ENCODE measurements around the gene RABL3.
A peak's percentile ranks its signal among the peaks of the same experiment; 100 is the strongest.
"Not testable (repeated sequence)": the region's sequence is repeated elsewhere in the genome, so short reads cannot be mapped to it uniquely, and the experiment has no call there.

RABL3 gene

DNA sequence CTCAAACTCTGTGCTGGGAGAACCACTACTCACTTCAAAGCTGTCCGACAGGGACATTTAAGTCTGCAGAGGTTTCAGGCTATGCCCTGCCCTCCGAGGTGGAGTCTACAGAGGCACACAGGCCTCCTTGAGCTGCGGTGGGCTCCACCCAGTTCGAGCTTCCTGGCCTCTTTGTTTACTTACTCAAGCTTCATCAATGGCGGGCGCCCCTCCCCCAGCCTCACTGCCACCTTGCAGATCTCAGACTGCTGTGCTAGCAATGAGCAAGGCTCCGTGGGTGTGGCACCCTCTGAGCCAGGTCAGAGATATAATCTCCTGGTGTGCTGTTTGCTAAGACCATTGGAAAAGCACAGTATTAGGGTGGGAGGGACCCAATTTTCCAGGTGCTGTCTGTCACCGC lies 4.3 kb downstream of the RABL3 start:
- H3K14ac ChIP-seq (ENCODE audit: low read length in 2 of 2); H3K27me3 ChIP-seq (ENCODE audit: control insufficient read depth in 1 of 2, insufficient read depth in 1 of 2, low read length in 2 of 2); H2BK120ac ChIP-seq (ENCODE audit: low read depth, low read length); H3K9ac ChIP-seq (ENCODE audit: low read length); H2AFZ ChIP-seq (ENCODE audit: low read depth, low read length); H3K4me3 ChIP-seq (ENCODE audit: insufficient read depth in 1 of 2, low read depth in 1 of 2, low read length in 2 of 2); H3K18ac ChIP-seq (ENCODE audit: low read depth in 1 of 2, low read length in 2 of 2); H2BK15ac ChIP-seq (ENCODE audit: low read depth, poor library complexity, severe bottlenecking); H3K4me2 ChIP-seq (ENCODE audit: low read length, poor library complexity, severe bottlenecking); H2AK5ac ChIP-seq (ENCODE audit: low read length, severe bottlenecking); H4K91ac ChIP-seq (ENCODE audit: low read length); H2BK5ac ChIP-seq (ENCODE audit: low read depth, low read length, poor library complexity, severe bottlenecking); H3K27ac ChIP-seq (ENCODE audit: low read length, poor library complexity, severe bottlenecking); DNase-seq; H2BK12ac ChIP-seq (ENCODE audit: low read length in 2 of 2); H3K4ac ChIP-seq (ENCODE audit: low read depth in 1 of 2, low read length in 2 of 2); H3K9me3 ChIP-seq (ENCODE audit: control insufficient read depth, low read length); H3K4me1 ChIP-seq (ENCODE audit: control insufficient read depth, insufficient read depth, low read depth, low read length); H3K23ac ChIP-seq (ENCODE audit: low read length in 2 of 2): not testable (repeated sequence)
- H4K8ac ChIP-seq (ENCODE audit: low read length) = peak overlapping the region; percentile 75
- H3K36me3 ChIP-seq (ENCODE audit: control insufficient read depth in 1 of 2, insufficient read depth in 2 of 2, low read depth in 1 of 2, low read length in 2 of 2) = peaks cover 10 to 15% of the 10 kb centered on the region in 2 experiments
- H3K79me1 ChIP-seq (replicated peaks; ENCODE audit: low read length, poor library complexity, severe bottlenecking) = peaks cover 12% of the 10 kb centered on the region
- 98% methylated on average over 8 of the region's 8 CpGs for WGBS

DNA sequence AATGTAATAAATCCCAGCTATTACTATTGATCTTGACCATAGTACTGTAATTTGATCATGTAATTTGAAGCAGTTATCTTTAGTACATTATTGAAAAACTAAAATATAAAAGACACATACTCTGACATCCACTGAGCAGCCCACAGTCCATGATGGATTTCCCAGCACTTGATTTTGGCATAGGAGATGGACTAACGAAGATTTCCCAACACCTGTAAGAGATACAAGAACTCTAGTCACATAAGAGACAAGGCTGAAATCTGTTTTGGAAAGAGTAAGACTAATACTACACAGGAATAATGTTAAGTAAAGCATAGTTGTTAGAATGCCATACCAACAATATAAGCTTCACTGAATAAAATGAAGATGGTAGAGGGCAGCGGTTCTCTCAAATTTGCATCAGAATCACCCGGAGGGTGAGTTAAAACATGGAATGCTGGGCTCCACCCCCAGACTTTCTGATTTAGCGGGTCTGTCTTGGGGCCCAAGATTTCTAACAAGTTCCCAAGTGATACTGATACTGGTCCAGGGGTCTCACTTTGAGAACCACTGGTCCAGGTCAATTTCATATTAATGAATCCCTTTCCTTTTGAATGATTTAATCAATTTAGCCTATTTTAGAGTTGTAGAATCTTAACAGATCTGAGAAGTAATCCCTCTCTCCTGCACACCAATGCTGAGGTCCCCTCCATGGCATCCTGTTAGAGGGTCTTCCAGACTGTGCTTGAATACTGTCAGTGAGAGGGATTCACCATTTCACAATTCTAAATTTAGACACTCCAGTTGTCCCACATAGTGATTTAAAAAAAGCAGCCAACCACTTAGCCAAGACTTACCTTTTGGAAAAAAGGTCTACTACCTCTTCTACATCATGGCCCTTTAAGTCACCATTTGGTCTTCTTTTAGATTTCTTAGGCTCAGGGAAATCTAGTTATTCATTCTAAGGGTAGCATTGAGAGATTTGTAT lies 11.5 kb downstream of the RABL3 start:
- Histone ChIP-seq H3K9me3 (ENCODE audit: control insufficient read depth, low read length) (no peaks in the 10 kb centered on the region), H4K91ac (ENCODE audit: low read length) (no peak overlapping the region), H3K27ac (ENCODE audit: low read length, poor library complexity, severe bottlenecking) (no peak overlapping the region), H3K36me3 (ENCODE audit: control insufficient read depth in 1 of 2, insufficient read depth in 2 of 2, low read depth in 1 of 2, low read length in 2 of 2) (peaks cover 0 to 33% of the 10 kb centered on the region in 2 experiments), H2BK5ac (ENCODE audit: low read depth, low read length, poor library complexity, severe bottlenecking) (no peak overlapping the region), H3K9ac (ENCODE audit: low read length) (no peak overlapping the region), H3K14ac (ENCODE audit: low read length in 2 of 2) (no peak overlapping the region), H3K23ac (ENCODE audit: low read length in 2 of 2) (no peak overlapping the region), H2BK15ac (ENCODE audit: low read depth, poor library complexity, severe bottlenecking) (no peak overlapping the region), H3K4me2 (ENCODE audit: low read length, poor library complexity, severe bottlenecking) (no peak overlapping the region), H3K18ac (ENCODE audit: low read depth in 1 of 2, low read length in 2 of 2) (no peak overlapping the region), H4K8ac (ENCODE audit: low read length) (no peak overlapping the region), H2BK12ac (ENCODE audit: low read length in 2 of 2) (no peak overlapping the region), H3K79me1 (replicated peaks; ENCODE audit: low read length, poor library complexity, severe bottlenecking) (peaks cover 6% of the 10 kb centered on the region), H2AK5ac (ENCODE audit: low read length, severe bottlenecking) (no peak overlapping the region), H2AFZ (ENCODE audit: low read depth, low read length) (no peak overlapping the region), H3K4ac (ENCODE audit: low read depth in 1 of 2, low read length in 2 of 2) (no peak overlapping the region), H3K4me1 (ENCODE audit: control insufficient read depth, insufficient read depth, low read depth, low read length) (no peaks in the 10 kb centered on the region), H3K27me3 (ENCODE audit: control insufficient read depth in 1 of 2, insufficient read depth in 1 of 2, low read length in 2 of 2) (no peaks in the 10 kb centered on the region), H3K4me3 (ENCODE audit: insufficient read depth in 1 of 2, low read depth in 1 of 2, low read length in 2 of 2) (no peak overlapping the region), H2BK120ac (ENCODE audit: low read depth, low read length) (no peak overlapping the region)
- WGBS = 60% methylated on average over 3 of the region's 4 CpGs
- DNase-seq = no peak

DNA sequence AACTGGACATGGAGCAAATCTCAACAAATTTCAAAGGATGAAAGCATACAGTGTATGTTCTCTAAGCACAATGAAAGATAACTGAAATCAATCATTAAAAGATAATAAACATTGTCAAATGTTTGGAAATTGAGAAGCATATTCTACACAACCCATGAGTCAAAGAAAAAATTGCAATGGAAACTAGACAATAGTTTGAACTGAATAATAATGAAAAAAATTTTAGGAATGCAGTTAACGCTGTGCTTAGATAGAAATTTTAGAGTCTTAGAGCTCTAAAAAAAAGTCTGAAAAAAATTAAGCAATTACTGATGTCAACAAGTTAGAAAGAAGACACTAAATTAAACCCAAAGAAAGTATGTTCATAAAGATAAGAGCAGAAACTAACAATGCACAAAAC lies 15.5 kb downstream of the RABL3 start:
- Histone ChIP-seq H2AFZ (ENCODE audit: low read depth, low read length) (no peak overlapping the region), H3K36me3 (ENCODE audit: control insufficient read depth in 1 of 2, insufficient read depth in 2 of 2, low read depth in 1 of 2, low read length in 2 of 2) (peaks cover 0 to 33% of the 10 kb centered on the region in 2 experiments), H3K27me3 (ENCODE audit: control insufficient read depth in 1 of 2, insufficient read depth in 1 of 2, low read length in 2 of 2) (no peaks in the 10 kb centered on the region), H2AK5ac (ENCODE audit: low read length, severe bottlenecking) (no peak overlapping the region), H3K18ac (ENCODE audit: low read depth in 1 of 2, low read length in 2 of 2) (no peak overlapping the region), H2BK5ac (ENCODE audit: low read depth, low read length, poor library complexity, severe bottlenecking) (no peak overlapping the region), H3K23ac (ENCODE audit: low read length in 2 of 2) (no peak overlapping the region), H4K91ac (ENCODE audit: low read length) (no peak overlapping the region), H2BK12ac (ENCODE audit: low read length in 2 of 2) (no peak overlapping the region), H3K4me3 (ENCODE audit: insufficient read depth in 1 of 2, low read depth in 1 of 2, low read length in 2 of 2) (no peak overlapping the region), H3K4me2 (ENCODE audit: low read length, poor library complexity, severe bottlenecking) (no peak overlapping the region), H2BK15ac (ENCODE audit: low read depth, poor library complexity, severe bottlenecking) (no peak overlapping the region), H3K9ac (ENCODE audit: low read length) (no peak overlapping the region), H2BK120ac (ENCODE audit: low read depth, low read length) (no peak overlapping the region), H4K8ac (ENCODE audit: low read length) (no peak overlapping the region), H3K4me1 (ENCODE audit: control insufficient read depth, insufficient read depth, low read depth, low read length) (no peaks in the 10 kb centered on the region), H3K27ac (ENCODE audit: low read length, poor library complexity, severe bottlenecking) (no peak overlapping the region), H3K4ac (ENCODE audit: low read depth in 1 of 2, low read length in 2 of 2) (no peak overlapping the region), H3K14ac (ENCODE audit: low read length in 2 of 2) (no peak overlapping the region), H3K9me3 (ENCODE audit: control insufficient read depth, low read length) (no peaks in the 10 kb centered on the region), H3K79me1 (replicated peaks; ENCODE audit: low read length, poor library complexity, severe bottlenecking) (peaks cover 6% of the 10 kb centered on the region)
- WGBS = no CpG with 5 or more reads among the region's 1 CpG
- DNase-seq = no peak

DNA sequence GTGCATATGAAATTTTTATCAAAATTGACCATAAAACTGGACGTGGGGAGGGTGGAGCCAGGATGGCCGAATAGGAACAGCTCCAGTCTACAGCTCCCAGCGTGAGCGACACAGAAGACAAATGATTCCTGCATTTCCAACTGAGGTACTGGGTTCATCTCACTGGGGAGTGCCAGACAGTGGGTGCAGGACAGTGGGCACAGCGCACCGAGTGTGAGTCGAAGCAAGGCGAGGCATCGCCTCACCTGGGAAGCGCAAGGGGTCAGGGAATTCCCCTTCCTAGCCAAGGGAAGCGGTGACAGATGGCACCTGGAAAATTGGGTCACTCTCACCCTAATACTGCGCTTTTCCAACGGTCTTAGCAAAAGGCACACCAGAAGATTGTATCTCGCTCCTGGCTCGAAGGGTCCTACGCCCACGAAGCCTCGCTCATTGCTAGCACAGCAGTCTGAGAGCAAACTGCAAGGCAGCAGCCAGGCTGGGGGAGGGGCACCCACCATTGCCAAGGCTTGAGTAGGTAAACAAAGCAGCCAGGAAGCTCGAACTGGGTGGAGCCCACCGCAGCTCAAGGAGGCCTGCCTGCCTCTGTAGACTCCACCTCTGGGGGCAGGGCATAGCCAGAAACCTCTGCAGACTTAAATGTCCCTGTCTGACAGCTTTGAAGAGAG lies 23.0 kb downstream of the RABL3 start:
- H3K4me2 ChIP-seq (ENCODE audit: low read length, poor library complexity, severe bottlenecking); H3K9me3 ChIP-seq (ENCODE audit: control insufficient read depth, low read length); H3K9ac ChIP-seq (ENCODE audit: low read length); H3K4me1 ChIP-seq (ENCODE audit: control insufficient read depth, insufficient read depth, low read depth, low read length); H3K79me1 ChIP-seq (replicated peaks; ENCODE audit: low read length, poor library complexity, severe bottlenecking); H3K23ac ChIP-seq (ENCODE audit: low read length in 2 of 2); H3K27me3 ChIP-seq (ENCODE audit: control insufficient read depth in 1 of 2, insufficient read depth in 1 of 2, low read length in 2 of 2); H2BK15ac ChIP-seq (ENCODE audit: low read depth, poor library complexity, severe bottlenecking); H2BK120ac ChIP-seq (ENCODE audit: low read depth, low read length); H2AK5ac ChIP-seq (ENCODE audit: low read length, severe bottlenecking); H3K36me3 ChIP-seq (ENCODE audit: control insufficient read depth in 1 of 2, insufficient read depth in 2 of 2, low read depth in 1 of 2, low read length in 2 of 2); H2BK5ac ChIP-seq (ENCODE audit: low read depth, low read length, poor library complexity, severe bottlenecking); H3K27ac ChIP-seq (ENCODE audit: low read length, poor library complexity, severe bottlenecking): not testable (repeated sequence)
- peak overlapping the region; percentile 66 for H4K91ac ChIP-seq (ENCODE audit: low read length)
- DNase-seq = peak; percentile 7
- peak overlapping the region; percentile 91 for H4K8ac ChIP-seq (ENCODE audit: low read length)
- H3K14ac ChIP-seq (ENCODE audit: low read length in 2 of 2) = peak overlapping the region in 1 of 2 experiments; percentile 89
- H3K4ac ChIP-seq (ENCODE audit: low read depth in 1 of 2, low read length in 2 of 2) = peak overlapping the region in 1 of 2 experiments; percentile 67
- H2BK12ac ChIP-seq (ENCODE audit: low read length in 2 of 2) = peak overlapping the region in 1 of 2 experiments; percentile 86
- H2AFZ ChIP-seq (ENCODE audit: low read depth, low read length) = peak overlapping the region; percentile 81
- 51% methylated on average over 20 of the region's 20 CpGs for WGBS
- H3K4me3 ChIP-seq (ENCODE audit: insufficient read depth in 1 of 2, low read depth in 1 of 2, low read length in 2 of 2) = peak overlapping the region in 1 of 2 experiments; percentile 41
- H3K18ac ChIP-seq (ENCODE audit: low read depth in 1 of 2, low read length in 2 of 2) = peak overlapping the region; percentile 50 to 88
